Fibroblast of mammary gland (primary cell): ENCODE results near the gene SAE1.

ENCODE experiments used
- DNase-seq: peaks from one replicate; pipeline ENCODE4 v3.0.0-alpha.2; 2010; ENCODE audit warnings: low read depth
- H3K4me3 ChIP-seq: 2 replicates; pipeline ENCODE4 v1.5.1; 2011; ENCODE audit warnings: low read depth, mild to moderate bottlenecking, low read length, moderate library complexity; ENCODE audit not compliant: control insufficient read depth
- TF ChIP-seq, protein P1 (sequence below): conservative IDR thresholded peaks from 2 replicates; pipeline ENCODE4 v1.5.1; 2011; ENCODE audit warnings: low read depth, low read length, inconsistent platforms; ENCODE audit not compliant: control insufficient read depth, insufficient read depth

The SAE1 gene

GRCh38 chr19:47143322-47144073 lies 12.9 kb downstream of the SAE1 start:
- TF ChIP-seq, protein P1, sequence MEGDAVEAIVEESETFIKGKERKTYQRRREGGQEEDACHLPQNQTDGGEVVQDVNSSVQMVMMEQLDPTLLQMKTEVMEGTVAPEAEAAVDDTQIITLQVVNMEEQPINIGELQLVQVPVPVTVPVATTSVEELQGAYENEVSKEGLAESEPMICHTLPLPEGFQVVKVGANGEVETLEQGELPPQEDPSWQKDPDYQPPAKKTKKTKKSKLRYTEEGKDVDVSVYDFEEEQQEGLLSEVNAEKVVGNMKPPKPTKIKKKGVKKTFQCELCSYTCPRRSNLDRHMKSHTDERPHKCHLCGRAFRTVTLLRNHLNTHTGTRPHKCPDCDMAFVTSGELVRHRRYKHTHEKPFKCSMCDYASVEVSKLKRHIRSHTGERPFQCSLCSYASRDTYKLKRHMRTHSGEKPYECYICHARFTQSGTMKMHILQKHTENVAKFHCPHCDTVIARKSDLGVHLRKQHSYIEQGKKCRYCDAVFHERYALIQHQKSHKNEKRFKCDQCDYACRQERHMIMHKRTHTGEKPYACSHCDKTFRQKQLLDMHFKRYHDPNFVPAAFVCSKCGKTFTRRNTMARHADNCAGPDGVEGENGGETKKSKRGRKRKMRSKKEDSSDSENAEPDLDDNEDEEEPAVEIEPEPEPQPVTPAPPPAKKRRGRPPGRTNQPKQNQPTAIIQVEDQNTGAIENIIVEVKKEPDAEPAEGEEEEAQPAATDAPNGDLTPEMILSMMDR: no peak
- no peak for DNase-seq
- no peak overlapping the region for H3K4me3 ChIP-seq

DNA sequence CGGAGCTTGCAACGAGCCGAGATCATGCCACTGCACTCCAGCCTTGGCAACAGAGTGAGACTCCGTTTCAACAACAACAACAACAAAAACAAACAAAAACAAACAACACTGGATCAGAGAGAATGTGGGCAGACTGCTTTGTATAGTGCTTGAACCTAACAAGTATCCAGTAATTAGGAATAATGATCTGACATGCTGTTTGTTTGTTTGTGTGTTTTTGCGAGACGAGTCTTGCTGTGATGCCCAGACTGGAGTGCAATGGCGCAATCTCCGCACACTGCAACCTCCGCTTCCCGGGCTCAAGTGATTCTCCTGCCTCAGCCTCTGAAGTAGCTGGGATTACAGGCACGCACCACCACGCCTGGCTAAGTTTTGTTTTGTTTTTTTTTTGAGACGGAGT lies 14.0 kb downstream of the SAE1 start:
- TF ChIP-seq, protein P1: no peak
- DNase-seq: no peak
- H3K4me3 ChIP-seq: no peak overlapping the region

- DNase-seq: no peak
- H3K4me3 ChIP-seq: no peak overlapping the region
- TF ChIP-seq, protein P1: no peak
Observed at GRCh38 chr19:47145639-47146486, 15.2 kb downstream of the SAE1 start.

DNA sequence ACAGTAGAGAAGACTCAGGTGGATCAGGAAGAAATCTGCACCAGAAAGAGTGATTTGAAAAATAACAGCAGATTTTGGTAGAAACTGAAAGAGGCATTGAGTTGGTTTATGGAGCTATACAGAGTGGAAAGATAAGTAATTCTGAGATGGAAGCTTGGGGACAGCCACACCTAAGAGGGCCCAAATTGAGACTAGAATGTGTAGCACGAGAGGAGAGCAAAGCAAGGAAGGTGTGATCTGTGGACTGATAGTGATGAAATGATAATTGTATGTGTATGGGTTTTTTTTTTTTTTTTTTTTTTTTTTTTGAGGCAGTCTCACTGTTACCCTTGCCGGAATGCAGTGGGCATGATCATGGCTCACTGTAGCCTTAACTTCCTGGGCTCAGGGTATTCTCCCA lies 16.3 kb downstream of the SAE1 start:
- TF ChIP-seq, protein P1: no peak
- no peak for DNase-seq
- no peak overlapping the region for H3K4me3 ChIP-seq

DNA sequence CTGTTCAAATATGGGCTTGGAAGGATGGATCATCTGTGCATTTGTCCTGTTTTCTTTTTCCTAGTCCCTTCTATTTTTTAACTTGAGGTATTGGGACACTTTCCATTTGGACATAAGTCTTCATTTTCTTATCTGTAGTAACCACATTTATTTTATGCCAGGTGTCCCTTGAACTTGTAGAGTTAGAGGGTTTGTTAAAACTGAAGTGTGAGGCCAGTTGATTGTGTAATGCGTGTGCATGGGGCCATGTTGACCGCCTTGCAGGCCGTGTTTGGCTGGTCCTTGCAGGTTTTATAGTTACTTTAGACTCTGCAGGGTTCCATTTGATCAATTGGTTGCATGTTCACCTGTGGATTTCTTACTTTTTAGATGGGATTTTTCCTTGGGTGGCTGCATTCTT lies 21.0 kb downstream of the SAE1 start:
- H3K4me3 ChIP-seq: no peak overlapping the region
- TF ChIP-seq, protein P1: no peak
- DNase-seq: no peak

DNA sequence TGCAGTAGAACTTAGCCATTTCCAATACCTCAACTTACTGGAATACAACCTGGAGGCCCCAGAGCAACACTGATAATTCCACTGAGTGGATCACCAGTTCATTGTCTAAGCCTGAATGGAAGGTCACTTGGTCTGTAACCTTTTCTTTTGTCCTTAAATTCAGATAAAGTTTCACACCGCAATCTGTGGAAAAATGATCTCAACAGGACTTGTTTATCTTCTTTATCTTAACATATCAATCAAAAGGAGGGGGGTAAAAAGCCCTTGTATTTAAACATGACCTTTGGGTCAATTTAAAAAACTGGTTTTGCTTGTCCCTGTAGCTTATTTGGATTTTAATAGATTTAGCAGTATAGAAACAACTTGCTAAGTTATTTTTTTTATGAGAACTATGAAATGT lies 21.6 kb downstream of the SAE1 start:
- H3K4me3 ChIP-seq: no peak overlapping the region
- TF ChIP-seq, protein P1: no peak
- no peak for DNase-seq
